NCI-H1105 treated with DMSO at 0.1 percent for 48 hours (cell line): Measurements from ENCODE around the gene CBLN3.

ENCODE experiments used
- DNase-seq: peaks from one replicate; lab custom pipeline; 2025; lab: John Stamatoyannopoulos, UW

The CBLN3 gene

DNA sequence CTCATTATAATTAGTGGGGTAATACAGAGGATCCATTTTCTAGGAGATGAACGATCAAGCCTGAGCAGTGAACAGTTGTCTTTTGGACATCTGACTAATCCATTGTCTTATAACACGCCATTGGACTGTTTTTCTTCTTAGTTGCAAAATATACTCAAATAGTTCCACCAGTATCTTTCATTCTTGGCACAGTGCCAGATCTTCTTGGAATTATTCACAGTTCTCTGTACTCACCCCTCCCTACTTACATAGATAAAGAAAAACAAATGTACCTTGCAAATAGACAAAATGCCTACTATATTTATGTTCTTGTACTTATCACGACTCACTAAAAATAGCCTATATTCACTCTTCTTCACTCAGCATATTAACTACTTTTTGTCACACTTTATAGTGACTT, 3.8 kb downstream of the CBLN3 start:
- DNase-seq = peak; percentile 6

DNA sequence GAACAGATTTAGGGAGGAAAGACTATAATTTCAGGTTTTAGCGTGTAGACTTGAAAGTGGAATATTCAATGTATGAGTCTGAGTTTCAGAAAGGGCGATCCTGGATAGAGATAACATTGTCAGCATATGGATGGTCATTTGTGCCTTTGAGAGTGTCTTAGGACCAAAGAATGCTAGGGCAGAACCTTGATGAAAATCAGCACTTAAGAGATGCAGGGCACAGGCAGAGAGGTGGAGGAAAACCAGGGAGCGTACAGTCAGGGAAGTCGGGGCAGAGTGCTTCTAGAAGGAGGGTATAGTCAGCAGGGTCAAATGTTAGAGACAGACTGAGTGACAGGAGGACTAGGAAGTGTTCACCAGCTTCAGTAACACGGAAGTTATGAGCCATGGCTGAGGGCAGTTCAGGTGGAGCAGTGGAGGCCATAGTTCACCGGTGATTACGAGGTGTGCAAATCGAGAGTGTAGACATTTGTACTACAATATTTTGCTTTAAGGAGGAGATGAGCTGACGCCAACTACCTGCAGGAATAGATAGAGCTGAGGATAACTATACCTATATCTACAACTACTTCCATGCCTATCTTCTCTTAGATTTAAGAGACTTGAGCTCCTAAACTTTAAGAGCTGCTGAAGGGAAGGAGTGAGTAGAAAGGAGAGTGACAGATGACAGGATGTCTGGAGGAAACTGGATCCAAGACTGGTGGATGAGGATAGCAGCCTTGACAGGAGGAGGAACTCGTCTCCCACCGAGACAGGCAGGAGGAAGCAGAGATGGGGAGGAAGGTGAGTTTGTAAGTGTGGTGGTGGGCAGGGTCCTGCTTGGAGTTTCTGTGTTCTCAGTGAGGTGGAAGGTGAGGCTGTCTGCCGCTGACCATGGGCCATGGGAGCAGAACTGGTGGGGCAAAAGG, 6.5 kb downstream of the CBLN3 start:
- DNase-seq = no peak

DNA sequence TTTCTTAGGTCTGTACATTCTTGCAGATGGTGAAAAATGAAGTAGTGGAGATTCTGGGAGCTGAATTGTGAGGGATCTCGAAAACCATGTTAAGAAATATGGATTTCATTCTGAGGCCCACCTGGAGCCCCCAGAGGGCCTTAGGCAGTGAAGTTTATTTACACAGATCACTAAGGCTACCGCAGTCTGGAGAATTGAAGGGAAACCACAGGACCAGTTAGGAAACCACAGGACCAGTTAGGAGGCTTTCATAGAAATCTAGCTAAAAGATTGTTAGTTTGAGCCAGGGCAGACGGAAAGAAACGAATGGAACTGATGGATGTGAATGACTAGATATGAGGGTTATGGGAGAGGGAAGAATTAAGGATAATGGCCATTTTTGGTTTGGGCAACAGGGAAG, 7.2 kb downstream of the CBLN3 start:
- DNase-seq = no peak

DNA sequence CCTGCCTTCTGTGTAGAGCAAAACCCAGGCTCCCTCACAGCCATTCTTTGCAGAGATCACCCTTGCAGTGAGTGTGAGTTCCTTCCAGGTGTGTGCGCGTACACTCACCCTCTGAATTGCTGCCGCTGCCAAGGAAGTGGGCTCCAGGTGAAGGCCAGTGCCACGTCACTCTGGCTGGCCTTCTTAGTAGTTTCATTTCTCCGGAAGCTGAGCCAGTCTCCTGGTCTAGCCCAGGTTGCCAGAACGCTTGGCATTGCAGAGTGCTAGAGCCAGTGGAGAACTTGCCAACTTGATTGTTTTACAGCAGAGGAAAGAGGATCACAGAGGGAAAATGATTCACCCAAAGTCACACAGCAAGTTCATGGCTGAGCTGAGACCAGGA, 11.0 kb downstream of the CBLN3 start:
- DNase-seq = no peak

DNA sequence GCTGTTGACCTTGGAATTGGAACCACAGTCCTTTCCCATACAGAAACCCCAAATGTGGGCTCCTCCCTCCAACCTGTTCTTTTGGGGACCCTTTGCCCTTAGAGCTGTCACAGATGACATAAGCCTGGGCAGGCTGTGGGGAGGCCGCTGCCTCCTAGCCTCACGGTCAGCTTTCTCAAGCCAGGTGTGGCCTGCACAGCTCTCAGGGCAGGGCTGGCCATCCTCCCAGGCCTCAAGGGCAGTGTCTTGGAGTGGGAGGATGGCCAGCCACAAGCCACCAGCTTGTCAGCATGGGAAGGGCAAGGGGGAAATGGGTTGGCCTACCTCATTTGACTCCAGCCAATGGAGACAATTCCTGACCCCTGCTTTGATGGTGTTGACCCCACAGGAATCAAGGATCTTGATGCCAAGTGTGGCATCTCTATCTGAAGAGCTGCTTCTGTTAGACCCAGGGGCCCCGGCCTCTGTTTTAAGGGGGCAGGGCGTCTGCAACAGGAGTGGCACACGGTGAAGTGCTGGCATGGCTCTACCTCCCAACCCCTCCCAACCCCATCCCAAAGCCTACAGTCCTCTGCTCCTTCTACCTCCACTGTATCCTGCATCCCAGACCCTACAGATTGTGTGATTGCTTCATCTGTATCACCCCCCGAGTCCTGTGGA, 11.5 kb downstream of the CBLN3 start:
- DNase-seq = no peak

DNA sequence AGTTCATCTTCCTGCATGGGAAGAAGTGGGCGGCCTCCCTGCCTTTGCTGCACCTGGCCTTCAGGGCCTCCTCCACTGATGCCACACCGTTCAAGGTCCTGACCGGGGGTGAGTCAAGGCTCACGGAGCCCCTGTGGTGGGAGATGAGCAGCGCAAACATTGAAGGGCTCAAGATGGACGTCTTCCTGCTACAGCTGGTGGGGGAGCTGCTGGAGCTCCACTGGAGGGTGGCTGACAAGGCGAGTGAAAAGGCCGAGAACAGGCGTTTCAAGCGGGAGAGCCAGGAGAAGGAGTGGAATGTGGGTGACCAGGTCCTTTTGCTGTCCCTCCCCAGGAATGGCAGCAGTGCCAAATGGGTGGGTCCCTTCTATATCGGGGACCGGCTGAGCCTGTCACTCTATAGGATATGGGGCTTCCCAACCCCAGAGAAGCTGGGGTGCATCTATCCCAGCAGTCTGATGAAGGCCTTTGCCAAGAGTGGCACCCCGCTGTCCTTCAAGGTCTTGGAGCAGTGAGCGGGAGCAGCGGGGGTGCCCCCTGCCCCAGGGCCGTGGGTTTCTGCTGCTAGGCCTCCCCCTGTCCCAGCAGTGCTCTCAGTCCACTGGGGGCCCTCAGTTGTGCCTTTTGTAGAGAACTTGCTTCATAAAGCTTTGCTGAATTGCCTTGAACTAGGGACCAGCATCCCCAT, 12.4 kb downstream of the CBLN3 start:
- DNase-seq = no peak

DNA sequence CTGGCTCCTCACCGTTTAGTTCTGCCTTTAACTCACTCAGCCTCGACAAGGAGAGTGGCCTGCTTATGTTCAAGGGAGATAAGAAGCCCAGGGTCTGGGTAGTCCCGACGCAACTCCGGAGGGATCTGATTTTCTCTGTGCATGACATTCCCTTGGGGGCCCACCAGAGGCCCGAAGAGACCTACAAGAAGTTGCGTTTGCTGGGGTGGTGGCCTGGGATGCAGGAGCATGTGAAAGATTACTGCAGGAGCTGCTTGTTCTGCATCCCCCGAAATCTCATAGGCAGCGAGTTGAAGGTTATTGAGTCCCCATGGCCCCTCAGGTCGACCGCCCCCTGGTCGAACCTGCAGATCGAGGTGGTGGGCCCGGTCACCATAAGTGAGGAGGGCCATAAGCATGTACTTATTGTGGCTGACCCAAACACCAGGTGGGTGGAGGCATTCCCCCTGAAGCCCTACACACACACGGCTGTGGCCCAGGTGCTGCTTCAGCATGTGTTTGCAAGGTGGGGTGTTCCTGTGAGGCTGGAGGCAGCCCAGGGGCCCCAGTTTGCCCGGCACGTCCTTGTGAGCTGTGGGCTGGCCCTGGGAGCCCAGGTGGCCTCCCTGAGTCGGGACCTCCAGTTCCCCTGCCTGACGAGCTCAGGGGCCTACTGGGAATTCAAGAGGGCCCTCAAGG, 13.1 kb downstream of the CBLN3 start:
- DNase-seq = no peak

DNA sequence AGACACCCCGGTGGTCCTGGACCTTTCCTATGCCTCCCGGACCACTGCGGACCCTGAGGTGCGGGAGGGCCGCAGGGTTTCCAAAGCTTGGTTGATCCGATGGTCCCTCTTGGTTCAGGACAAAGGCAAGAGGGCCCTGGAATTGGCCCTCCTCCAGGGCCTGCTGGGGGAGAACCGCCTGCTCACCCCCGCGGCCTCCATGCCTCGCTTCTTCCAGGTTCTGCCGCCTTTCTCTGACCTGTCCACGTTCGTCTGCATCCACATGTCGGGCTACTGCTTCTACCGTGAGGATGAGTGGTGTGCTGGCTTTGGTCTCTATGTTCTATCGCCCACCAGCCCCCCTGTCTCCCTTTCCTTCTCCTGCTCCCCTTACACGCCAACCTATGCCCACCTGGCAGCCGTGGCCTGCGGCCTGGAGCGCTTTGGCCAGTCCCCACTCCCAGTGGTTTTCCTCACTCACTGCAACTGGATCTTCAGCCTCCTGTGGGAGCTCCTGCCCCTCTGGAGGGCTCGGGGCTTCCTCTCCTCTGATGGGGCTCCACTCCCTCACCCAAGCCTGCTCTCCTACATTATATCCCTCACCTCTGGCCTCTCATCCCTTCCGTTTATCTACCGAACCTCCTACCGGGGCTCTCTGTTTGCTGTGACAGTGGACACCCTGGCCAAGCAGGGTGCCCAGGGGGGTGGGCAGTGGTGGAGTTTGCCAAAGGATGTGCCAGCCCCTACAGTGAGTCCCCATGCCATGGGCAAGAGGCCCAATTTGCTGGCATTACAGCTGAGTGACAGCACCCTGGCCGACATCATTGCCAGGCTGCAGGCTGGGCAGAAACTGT, 13.8 kb downstream of the CBLN3 start:
- DNase-seq = no peak

DNA sequence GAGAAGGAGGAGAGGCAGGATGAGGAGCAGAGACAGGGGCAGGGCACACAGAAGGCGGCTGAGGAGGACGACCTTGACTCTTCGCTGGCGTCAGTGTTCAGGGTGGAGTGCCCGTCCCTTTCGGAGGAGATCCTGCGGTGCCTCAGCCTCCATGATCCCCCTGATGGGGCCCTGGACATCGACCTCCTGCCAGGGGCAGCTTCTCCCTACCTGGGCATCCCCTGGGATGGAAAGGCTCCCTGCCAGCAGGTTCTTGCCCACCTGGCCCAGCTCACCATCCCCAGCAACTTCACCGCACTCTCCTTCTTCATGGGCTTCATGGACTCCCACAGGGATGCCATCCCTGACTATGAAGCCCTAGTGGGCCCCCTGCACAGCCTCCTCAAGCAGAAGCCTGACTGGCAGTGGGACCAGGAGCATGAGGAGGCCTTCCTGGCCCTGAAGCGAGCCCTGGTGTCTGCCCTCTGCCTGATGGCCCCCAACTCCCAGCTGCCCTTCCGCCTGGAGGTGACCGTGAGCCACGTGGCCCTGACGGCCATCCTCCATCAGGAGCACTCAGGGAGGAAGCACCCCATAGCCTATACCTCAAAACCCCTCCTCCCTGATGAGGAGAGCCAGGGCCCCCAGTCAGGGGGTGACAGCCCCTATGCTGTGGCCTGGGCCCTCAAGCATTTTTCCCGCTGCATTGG, 14.6 kb downstream of the CBLN3 start:
- no peak for DNase-seq

DNA sequence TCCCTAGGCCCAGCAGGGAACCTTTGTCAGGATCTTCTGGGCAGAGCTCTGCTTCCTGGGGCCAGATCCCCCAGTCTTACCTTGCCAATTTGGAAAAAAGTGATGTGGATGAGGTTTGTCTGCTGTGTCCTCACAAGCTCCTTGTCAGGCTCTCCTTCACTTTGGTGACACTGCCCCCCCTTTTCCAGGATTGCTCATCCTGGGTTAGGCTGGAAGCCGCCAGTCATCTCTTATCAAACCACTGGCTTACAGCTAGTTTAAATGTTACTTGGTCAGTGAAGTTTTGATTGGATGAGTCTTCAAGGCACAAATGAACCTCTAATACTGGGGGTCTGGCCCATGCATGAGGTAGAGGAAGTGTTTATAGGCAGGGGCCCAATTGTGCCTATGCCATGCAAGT, 15.4 kb downstream of the CBLN3 start:
- DNase-seq = no peak

DNA sequence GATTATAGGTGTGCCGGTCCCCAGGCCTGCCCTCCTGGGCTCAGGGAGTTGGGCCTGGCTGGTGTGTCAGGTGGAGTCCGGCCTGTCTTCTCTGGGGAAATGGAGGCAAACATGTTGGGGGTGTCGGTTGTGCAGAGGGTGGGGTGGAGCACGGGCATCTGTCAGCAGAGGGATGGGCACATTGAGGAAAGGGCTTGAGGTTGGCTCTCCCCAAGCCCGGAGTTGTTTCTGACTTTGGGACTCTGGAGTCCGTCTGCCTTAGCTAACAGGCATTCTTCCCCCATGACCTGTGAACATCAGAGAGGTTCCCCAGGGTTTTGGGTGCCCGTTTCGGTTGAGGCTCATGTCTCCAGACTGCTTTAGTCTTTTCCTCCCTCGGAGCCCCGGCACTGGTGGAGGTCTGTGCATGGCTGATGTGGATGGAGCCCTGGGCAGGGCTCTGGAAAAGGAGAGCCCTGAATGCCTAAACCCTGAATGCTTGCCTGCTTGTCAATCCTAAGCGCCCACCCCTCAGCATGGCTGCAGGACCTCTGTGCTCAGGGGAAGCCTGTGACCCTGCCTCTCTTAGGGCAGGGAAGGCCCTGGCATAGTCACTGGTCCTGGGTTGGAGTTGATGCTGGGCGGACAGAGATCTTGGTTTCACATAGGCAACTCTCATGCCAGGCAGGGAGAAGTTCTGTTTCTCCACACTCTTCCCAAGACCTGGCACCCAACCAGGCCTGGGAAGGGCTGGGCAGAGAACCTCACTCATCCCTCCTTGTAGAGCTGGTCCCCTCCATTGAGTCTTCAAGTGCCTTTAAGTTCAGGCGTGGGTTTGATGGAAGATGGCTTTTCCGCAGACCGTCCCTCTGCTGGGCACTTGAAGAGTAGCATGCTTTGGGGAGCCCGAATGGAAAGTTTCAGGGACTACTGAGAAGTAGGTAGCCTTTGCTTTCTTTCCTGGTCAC, 17.8 kb downstream of the CBLN3 start:
- peak; percentile 33 for DNase-seq

DNA sequence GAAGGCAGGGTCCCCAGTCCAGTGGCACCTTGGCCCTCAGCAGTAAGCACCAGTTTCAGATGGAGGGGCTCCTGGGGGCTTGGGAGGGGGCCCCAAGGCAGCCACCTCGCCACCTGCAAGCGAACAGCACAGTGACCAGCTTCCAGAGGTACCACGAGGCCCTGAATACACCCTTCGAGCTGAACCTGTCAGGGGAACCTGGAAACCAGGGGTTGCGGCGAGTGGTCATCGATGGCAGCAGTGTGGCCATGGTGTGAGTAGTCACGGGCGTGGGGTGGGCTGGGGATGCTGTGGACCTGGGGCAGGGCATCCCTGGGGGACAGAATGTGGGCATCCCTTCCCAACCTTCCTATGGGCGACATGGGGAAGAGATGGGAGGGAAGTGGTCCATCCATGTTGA, 19.5 kb downstream of the CBLN3 start:
- DNase-seq = no peak

DNA sequence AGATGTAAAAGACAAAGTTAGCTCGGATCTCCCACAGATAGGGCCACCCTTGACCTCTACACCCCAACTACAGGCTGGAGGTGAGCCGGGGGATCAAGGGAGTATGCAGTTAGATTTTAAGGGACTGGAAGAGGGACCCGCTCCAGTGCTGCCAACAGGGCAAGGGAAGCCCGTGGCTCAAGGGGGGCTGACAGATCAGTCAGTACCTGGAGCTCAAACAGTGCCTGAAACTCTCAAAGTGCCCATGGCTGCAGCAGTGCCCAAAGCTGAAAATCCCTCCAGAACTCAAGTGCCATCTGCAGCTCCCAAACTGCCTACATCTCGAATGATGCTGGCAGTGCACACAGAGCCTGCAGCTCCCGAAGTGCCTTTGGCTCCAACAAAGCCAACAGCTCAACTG, 20.3 kb downstream of the CBLN3 start:
- DNase-seq = no peak

DNA sequence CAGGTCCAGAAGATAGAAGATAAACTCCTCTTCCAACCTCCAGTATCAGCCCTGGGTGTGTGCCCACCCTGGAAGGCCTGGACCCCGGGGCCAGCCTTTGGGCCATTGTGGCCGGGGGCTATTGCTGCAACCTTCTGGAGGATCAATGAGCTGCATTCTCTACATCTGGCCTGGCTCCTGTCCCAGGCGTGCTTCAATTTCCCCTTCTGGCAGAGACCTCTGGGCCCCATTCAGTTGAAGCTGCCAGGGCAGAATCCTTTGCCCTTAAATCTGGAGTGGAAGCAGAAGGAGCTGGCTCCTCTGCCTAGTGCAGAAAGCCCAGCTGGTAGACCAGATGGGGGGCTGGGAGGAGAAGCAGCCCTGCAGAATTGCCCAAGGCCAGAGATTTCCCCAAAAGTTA, 20.7 kb downstream of the CBLN3 start:
- no peak for DNase-seq

DNA sequence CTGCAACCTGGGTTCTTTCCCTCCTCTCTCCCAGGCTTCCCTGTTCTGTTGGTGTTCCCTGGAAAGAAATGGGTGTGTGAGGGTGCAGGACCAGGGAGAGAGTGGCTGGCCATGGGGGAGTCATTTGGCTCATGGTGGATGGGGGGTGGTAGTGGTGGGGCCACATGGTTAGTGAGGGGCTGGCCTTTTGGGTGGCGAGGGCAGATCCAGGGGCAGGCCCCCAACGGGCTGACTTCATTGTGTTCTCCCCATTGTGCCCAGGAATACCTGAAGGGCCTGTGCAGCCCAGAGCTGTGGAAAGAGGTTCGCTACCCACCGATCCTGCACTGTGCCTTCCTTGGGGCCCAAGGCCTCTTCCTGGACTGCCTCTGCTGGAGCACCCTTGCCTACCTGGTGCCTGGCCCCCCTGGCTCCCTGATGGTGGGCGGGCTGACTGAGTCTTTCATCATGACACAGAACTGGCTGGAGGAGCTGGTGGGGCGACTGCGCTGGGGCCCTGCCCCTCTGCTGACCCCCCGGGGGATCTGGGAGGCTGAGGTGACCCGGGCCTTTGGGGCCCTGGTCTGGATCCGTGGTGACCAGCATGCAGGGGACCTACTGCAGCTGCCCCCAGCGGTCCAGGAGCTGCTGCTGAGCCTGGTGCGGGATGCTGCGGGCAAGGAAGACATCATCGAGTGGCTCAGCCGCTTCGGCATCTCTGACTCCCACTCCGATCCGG, 21.7 kb downstream of the CBLN3 start:
- DNase-seq = no peak

DNA sequence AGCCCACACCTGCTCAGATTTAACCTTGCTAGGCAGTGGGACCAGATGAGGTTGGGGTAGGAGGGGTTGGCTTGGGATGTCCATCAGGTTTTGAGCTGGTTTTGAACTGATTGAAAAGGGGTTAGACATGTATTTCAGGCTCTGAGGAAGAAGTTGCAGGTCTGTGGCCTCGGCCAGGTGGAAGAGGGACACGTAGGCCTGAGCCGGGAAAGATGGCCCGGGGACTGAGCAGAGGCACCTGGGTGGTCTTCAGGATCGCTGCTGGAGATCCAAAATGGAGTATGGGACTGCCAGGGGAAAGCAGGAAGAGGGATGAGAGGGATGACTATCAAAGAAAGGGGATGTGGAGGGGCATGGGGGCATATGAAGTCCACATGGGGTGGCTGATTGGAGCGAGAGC, 23.1 kb downstream of the CBLN3 start:
- no peak for DNase-seq

DNA sequence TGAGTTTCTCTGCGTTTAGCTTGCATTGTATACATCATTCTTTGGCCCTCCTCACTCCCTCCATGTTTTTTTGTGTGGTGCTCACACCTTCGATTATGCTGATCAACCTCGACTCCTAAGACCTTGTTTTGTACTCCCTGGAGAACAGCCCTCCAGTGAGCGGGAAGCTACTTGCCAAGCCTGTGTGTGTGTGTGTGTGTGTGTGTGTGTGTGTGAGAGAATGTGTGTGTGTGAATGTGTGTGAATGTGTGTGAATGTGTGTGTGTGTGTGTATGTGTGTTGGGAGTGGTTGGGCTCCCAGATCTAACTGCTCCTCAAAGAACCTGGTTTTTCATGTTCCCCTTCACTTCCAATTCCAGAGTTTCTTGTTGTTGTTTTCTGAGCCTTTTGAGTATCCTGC, 24.7 kb downstream of the CBLN3 start:
- DNase-seq = no peak

DNA sequence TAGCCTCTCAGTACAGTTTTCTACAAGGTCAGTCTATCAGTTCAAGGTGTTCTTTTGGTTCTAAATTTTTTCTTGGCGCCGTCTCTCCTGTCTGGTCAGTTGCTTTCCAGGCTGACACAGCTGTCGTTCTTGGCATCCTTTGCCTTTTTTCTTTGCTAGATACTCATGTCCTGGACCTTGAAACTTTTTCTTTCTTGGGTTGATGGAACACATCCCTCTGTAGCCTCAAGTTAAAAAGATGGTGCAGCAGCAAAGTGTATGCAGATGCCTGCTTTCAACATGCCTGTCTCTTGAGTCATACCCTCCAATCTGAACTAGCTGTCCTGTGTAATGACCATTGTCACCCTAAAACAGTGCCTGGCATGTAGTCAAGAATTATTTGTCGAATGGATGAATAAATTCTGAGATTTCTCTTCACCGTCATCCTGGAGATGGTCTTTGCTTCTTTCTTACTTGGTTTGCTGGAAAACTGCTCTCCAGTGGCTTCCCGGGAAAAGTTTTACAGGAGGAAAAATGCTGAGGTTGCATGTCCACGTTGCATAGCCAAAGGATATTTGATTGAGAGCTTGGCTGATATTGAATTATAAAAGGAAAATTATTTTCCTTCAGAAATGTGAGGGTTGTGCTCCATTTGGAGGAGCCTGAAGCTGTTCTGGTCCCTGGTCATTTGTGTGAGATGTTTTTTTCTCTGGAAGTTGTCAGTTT, 26.0 kb downstream of the CBLN3 start:
- DNase-seq = no peak
